NCI-H1930 (cell line): ENCODE measurements around the gene C9orf43.
"Not testable (repeated sequence)": the region's sequence is repeated elsewhere in the genome, so short reads cannot be mapped to it uniquely, and the experiment has no call there.

ENCODE experiments used
- DNase-seq, 2 experiments: peaks; one replicate each; lab custom pipeline; 2025; lab: John Stamatoyannopoulos, UW

The C9orf43 gene

GRCh38 chr9:113417370-113417769, 6.8 kb downstream of the C9orf43 start:
- DNase-seq = no peak

DNA sequence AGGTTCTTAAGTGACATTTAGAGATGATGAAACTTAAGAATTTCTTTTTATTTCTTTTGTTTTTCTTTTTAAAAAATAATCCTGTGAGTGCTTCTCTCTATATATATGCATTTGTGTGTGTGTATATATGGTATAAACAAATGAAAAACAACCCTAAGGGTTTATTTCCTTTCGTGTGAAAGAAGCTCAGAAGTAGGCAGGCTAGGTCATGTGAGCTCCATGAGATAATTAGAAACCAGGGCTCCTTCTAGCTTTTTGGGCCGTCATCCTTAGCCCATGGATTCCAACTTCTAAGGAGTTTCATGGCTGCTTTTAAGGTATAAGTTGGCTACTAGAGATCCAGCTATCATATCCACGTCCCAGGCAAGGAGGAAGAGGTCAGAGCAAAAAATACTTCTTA, 11.2 kb downstream of the C9orf43 start:
- DNase-seq = no peak

GRCh38 chr9:113425072-113425471, 14.5 kb downstream of the C9orf43 start:
- DNase-seq = no peak

GRCh38 chr9:113426701-113427100, 16.2 kb downstream of the C9orf43 start:
- DNase-seq = no peak

DNA sequence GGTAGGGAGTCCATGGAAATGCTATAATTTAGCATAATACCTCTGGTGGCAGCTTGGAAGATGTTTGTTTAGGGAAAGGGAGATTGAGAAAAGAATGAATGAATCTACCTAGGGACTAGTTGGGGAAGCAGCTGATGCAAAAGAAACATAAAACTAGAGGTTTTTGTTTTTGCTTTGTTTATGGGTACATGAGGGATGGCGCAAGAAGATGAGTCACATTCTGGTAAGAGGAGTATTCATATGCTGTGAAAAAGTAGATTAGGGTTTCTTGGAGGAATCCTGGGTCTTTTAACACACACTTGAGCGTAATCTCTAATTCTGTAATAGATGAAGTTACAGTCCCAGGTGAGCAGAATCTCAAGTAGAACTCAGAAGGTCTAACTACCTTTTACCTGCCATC, 17.1 kb downstream of the C9orf43 start:
- DNase-seq = no peak

DNA sequence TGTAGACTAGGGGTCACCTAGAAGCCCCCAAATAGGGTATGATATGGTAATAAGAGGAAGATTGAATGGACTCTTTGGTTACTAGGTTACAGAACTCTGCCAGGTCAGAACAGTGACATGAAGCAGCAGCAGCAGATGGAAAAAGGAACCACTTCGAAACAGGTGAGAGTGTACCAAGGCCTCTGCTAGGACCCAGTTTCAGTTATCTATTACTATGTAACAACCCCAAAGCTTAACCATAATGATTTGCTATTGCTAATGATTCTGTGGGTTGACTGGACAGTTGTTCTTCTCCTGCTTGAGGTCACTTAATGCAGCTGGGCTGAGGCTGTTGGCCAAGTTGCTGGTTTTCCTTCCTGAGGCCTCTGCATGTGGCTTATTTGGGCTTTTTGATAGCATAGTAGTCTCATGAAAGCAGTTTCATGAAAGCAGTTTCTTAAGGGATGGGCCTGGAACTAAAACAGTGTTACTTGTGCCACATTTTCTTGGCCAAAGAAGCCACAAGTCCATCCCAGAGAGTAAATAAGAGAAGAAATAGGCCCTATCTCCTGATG, 17.6 kb downstream of the C9orf43 start:
- no peak for DNase-seq

GRCh38 chr9:113431191-113431590, 20.6 kb downstream of the C9orf43 start:
- DNase-seq = no peak

DNA sequence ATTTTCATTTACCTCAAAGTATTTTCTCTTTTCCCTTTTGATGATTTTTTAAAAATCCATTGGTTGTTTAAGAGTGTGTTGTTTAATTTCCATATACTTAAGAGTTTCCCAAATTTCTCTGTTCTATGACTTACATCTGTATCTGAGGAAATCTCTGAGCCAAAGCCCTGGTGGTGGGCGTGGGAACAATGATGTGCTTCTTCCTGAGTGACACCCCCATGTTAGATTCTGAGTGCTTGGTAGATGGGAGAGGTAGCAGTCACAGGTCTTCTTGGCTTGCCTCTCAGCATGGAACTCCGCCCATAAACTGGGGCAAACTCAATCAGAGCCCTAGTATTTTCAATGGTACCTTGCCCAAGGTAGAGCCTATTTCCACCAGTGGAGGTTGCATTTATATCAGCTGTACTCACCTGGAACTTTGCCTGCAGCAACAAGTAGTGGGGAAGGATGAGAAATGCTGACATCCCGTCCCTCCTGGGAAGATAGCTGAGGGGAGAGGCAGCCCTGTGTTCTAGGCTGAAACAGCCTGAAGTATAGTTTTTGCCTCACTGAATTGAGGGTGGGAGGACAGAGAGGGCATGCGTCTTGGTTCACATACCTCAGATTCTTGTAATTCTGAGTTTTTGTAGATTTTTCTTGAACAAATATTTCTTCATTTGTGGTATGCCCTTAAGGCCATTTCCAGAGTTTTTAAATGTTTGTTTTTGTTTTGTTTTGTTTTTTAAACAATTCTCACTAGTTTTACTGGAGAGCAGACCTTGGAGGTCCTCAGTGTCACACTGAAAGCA, 26.4 kb downstream of the C9orf43 start:
- DNase-seq = no peak

GRCh38 chr9:113437716-113438115, 27.2 kb downstream of the C9orf43 start:
- DNase-seq = not testable (repeated sequence)

- no peak for DNase-seq
These were observed 34.2 kb downstream of the C9orf43 start for GRCh38 chr9:113444736-113445135.

DNA sequence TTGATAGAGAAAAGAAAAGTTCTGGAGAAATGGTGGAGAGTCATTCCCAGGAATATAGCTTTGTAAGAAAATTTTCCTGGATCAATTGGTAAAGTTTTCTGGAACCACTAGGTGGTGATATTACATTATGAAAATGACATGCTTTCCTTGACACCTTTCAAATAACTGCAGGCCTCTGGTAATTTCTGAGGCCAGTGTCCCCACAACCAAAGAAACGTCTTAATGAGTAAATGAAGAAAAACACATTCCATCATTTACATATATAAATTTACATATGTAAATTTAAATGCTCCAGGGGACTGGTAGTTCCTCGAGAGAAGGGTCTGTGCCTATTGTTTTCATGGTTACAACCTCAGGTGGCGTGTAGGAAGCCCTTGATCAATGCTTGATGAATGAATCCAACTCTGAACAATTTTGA, 35.8 kb downstream of the C9orf43 start:
- DNase-seq = peak in 1 of 2 experiments; percentile 21

DNA sequence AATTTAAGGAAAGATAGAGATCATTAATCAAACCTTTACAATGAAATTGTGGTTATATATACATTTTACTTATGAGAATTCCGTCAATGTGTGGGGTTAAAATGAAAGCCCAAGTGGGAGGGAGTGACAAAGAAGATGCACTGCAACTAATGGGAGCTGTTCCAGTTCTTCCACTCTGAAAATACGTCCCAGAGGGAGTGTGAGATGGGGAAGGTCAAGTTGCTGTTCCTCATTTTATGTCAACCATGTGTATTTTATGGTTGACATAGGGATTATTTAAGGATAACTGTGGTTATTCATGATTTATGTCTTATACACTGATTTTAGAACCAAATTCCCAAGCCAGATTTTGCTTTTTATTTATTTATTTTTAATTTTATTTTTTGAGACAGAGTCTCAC, 38.8 kb downstream of the C9orf43 start:
- no peak for DNase-seq

- no peak for DNase-seq
These were observed 41.6 kb downstream of the C9orf43 start for GRCh38 chr9:113452113-113452605.

DNA sequence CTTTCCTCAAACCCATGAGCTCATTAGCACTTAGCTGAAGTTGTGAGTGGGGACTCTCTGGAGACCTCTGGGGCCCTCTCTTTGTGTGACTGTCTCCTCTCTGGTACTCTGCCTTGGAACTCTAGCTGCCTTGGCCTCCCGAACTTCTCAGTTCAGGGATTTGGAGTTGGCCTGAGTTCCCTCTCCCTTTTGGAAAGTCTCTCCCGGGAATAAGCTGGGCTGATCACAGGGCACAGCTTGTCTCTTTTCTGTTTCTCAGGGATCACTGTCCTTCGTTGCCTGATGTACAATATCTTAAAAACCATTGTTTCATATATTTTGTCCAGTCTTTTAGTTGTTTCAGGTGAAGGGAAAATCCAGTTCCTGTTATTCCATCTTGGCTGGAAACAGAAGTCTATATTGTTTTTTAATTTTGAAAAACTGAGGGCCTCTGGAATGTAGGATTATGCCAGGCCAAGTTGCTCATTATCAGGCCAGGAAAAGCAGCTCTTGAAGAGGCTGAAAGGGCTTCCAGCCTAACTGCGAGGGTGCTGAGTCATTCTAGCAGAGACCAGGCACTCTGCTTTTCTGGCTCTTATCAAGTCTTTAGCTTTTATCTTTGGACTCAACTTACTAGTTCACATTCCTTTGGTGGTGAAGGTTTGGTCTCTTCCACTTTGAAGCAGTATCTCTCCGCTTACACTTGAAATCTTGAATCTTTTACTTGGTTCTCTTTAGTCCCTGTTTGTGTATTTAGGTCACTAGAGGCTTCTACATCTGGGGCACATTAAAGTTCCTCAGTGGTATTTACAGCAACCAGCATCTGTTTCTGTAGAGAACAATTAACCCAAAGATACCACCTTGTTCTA, 44.6 kb downstream of the C9orf43 start:
- no peak for DNase-seq

GRCh38 chr9:113456235-113456634, 45.7 kb downstream of the C9orf43 start:
- no peak for DNase-seq

GRCh38 chr9:113461285-113461684, 50.7 kb downstream of the C9orf43 start:
- no peak for DNase-seq

DNA sequence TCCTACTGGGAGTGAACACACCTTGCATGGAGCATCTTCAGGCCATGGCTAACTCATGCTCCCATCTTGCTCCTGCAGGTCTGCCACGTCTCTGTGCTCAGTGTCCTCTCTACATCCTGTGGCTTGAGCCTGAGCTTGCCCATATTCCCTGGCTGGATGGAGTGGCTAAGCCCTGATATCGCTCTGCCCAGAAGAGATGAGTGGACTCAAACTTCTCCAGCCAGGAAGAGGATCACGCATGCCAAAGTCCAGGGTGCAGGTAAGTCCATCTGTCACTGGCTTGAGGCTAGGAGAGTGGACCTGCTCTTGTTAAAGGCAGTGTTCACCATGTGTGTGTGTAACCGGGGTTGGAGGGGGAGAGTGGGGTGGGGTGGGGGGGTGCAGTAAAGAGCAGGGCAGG, 51.4 kb downstream of the C9orf43 start:
- DNase-seq = no peak

- no peak for DNase-seq
These were observed 52.3 kb downstream of the C9orf43 start for GRCh38 chr9:113462781-113463286.

DNA sequence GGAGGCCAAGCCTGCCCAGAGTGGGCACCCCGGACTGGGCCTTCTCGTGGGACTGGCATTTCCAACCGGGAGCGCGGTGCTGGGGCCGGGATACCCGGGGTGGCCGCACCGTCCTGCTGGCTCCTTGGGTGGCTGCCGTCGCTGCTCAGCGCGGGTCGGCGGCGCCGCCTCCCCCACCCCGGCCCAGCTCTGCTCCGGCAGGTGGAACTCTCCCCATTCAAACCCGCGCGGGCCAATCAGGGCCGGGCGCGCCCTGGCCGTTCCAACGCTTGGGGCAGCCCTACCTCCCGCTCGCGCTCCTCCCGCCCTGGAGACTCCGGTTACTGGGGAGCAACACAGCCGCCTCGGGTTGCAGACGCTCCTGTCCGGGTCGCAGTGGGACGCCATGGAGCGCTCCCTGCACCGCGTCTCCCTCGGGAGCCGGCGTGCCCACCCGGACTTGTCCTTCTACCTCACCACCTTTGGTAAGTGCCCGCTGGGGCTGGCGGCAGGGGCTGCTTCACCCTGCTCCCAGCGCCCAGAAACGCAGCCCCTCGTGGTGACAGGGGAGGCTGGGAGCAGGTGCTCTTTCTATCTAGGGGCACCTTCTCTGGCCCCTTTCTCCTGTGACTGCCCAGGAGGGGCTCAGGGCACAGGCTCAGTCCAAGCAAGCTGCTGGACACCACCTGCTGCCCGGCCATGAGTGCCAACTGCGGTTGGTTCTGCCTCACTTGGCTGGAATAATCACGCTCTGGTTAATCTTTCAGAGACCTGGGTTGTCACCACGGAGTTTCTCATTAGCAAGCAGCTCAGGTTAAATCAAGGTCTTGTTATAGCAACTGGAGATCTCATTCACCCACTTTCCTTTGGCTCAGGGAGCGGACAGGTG, 53.1 kb downstream of the C9orf43 start, which contains the start of gene RGS3:
Gene RGS3, plus strand, starts transcription at position 310 of the 868 bp plus-strand sequence. Its CDS starts 76 bp downstream, at position 386.
- DNase-seq = peak; percentile 74 to 81

- DNase-seq = no peak
These were observed 53.7 kb downstream of the C9orf43 start for GRCh38 chr9:113464286-113464660.

DNA sequence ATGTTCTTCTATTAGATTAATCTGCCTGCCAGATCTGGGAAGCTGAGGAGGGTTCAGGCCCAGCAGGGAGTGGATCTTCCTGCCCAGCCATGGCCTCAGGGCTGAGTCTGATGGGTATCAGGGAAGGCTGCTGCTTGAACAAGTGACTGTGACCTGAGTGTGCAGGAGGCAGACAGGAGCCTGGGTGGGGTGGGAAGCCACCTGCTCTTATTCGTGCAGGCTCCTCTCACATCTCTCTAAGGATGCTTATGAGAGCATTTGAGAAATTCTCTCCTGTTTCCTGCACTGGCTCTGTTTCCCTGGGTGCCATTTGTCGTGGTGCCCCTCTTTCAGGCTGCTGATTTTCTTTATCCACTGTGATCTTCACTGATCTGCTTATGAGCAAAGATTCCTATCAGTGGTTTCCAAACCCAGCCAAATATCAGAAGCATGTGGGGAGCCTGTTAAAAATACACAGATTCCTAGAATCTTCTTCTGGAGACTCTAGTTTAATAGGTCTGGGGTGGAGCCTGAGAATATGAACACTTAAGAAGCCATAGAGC, 55.1 kb downstream of the C9orf43 start:
- DNase-seq = no peak
